K562 (cell line): ENCODE results near the gene PRM1.

ENCODE experiments used
- ETV6 ChIP-seq, 3 experiments: fragments of 150-350 bp in 1 of 3; sonication (generic) in 1 of 3; formaldehyde crosslinking in 1 of 3; IDR thresholded peaks; 2 replicates each; pipeline versions ENCODE4 v1.6.1 to v1.8.0; 2014 to 2022; ENCODE audit warnings: borderline replicate concordance in 2 of 3, low read depth in 2 of 3, antibody characterized with exemption in 1 of 3, low read length in 1 of 3, mild to moderate bottlenecking in 1 of 3, missing genetic modification reagents in 1 of 3
- FIP1L1 ChIP-seq: fragments of 200-400 bp; formaldehyde crosslinking; IDR thresholded peaks from 2 replicates; pipeline ENCODE4 v1.6.1; 2018; ENCODE audit warnings: mild to moderate bottlenecking, low read depth, low read length; ENCODE audit not compliant: poor library complexity, severe bottlenecking
- KLF6 ChIP-seq: fragments of 250-450 bp; sonication (Bioruptor Pico); IDR thresholded peaks from 2 replicates; pipeline ENCODE4 v1.4.0; 2020; ENCODE audit warnings: mild to moderate bottlenecking, moderate library complexity, borderline replicate concordance
- LARP7 ChIP-seq: fragments of 450-650 bp; IDR thresholded peaks from 2 replicates; pipeline ENCODE4 v1.6.1; 2016
- RBM22 ChIP-seq: fragments of 200-400 bp; formaldehyde crosslinking; IDR thresholded peaks from 2 replicates; pipeline ENCODE4 v1.6.1; 2018; ENCODE audit warnings: low read length, low read depth; ENCODE audit not compliant: poor library complexity, severe bottlenecking
- ZNF561 ChIP-seq: fragments of 450-650 bp; formaldehyde crosslinking; conservative IDR thresholded peaks from 2 replicates; pipeline ENCODE4 v1.4.0; 2020; ENCODE audit warnings: mild to moderate bottlenecking, moderate library complexity
- TF ChIP-seq, protein P1 (sequence below): fragments of 250-450 bp; sonication (Bioruptor Pico); IDR thresholded peaks from 2 replicates; pipeline ENCODE4 v1.5.0; 2021; ENCODE audit warnings: mild to moderate bottlenecking, borderline replicate concordance

DNA sequence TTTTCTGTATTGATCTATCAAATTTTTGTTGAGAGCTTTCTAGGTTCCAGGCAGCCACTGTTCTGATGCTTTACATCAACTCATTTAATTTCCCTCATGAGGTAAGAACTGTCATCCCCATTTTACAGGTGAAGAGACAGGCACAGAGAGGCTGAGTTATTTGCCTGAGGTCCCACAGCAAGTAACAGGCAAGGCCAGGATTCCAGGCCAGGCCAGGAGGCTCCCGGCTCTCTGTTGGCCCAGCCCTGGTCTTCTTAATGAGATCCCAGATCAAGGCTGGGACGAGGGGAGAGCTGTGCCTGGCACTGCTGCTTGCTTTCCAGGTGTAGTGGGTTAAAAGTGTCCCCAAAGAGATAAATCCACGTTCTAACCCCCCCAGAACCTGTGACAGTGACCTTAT lies 41.7 kb upstream of the PRM1 start:
- TF ChIP-seq ETV6 (IDR thresholded peaks at IDR 0.05; ENCODE audit: borderline replicate concordance in 1 of 2, low read depth in 2 of 2, low read length in 1 of 2), result no peak
- no peak for TF ChIP-seq ETV6 (CRISPR knock-in tag; IDR thresholded peaks at IDR 0.05; ENCODE audit: borderline replicate concordance)
- TF ChIP-seq, protein P1, sequence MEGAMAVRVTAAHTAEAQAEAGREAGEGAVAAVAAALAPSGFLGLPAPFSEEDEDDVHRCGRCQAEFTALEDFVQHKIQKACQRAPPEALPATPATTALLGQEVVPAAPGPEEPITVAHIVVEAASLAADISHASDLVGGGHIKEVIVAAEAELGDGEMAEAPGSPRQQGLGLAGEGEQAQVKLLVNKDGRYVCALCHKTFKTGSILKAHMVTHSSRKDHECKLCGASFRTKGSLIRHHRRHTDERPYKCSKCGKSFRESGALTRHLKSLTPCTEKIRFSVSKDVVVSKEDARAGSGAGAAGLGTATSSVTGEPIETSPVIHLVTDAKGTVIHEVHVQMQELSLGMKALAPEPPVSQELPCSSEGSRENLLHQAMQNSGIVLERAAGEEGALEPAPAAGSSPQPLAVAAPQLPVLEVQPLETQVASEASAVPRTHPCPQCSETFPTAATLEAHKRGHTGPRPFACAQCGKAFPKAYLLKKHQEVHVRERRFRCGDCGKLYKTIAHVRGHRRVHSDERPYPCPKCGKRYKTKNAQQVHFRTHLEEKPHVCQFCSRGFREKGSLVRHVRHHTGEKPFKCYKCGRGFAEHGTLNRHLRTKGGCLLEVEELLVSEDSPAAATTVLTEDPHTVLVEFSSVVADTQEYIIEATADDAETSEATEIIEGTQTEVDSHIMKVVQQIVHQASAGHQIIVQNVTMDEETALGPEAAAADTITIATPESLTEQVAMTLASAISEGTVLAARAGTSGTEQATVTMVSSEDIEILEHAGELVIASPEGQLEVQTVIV (CRISPR knock-in tag), result no peak
- no peak for TF ChIP-seq ZNF561 (CRISPR knock-in tag)
- TF ChIP-seq KLF6 (CRISPR knock-in tag), result no peak
- no peak for TF ChIP-seq LARP7
- no peak for TF ChIP-seq RBM22
- TF ChIP-seq FIP1L1, result no peak
